HepG2 (cell line): Measurements from ENCODE around the gene HCK. TPM values are rescaled to one million over a fixed set of nuclear protein-coding genes. Genes with fewer than 3 reads are reported as not detected.

ENCODE experiments used
- ARID5B ChIP-seq: IDR thresholded peaks from 2 replicates; pipeline ENCODE4 v1.4.0; 2020; ENCODE audit warnings: mild to moderate bottlenecking, missing genetic modification reagents
- CREM ChIP-seq, 2 experiments: sonication (generic) in 1 of 2; formaldehyde crosslinking in 1 of 2; IDR thresholded peaks; 2 replicates each; pipeline versions ENCODE4 v1.4.0 to v1.6.1; 2016 to 2020; ENCODE audit warnings: antibody characterized with exemption in 1 of 2, mild to moderate bottlenecking in 1 of 2, missing genetic modification reagents in 1 of 2
- GLI4 ChIP-seq: sonication (generic); formaldehyde crosslinking; IDR thresholded peaks from 2 replicates; pipeline ENCODE4 v1.5.1; 2020; ENCODE audit warnings: missing genetic modification reagents, mild to moderate bottlenecking, moderate library complexity, borderline replicate concordance
- GRHL1 ChIP-seq: sonication (generic); formaldehyde crosslinking; conservative IDR thresholded peaks from 2 replicates; pipeline ENCODE4 v1.8.0; 2022; ENCODE audit warnings: missing genetic modification reagents
- HHEX ChIP-seq: IDR thresholded peaks from 2 replicates; pipeline ENCODE4 v1.6.1; 2016; ENCODE audit warnings: control low read depth
- HMG20A ChIP-seq: IDR thresholded peaks from 2 replicates; pipeline ENCODE4 v1.6.1; 2016; ENCODE audit warnings: borderline replicate concordance
- HOXA7 ChIP-seq: sonication (generic); formaldehyde crosslinking; IDR thresholded peaks from 2 replicates; pipeline ENCODE4 v1.8.1; 2022; ENCODE audit warnings: mild to moderate bottlenecking, missing genetic modification reagents, moderate library complexity
- MBD4 ChIP-seq: IDR thresholded peaks from 2 replicates; pipeline ENCODE4 v1.6.1; 2012; ENCODE audit warnings: low read length, inconsistent platforms, borderline replicate concordance
- PCBP1 ChIP-seq: fragments of 200-400 bp; formaldehyde crosslinking; IDR thresholded peaks from 2 replicates; pipeline ENCODE4 v1.6.1; 2017; ENCODE audit warnings: mild to moderate bottlenecking, low read depth, low read length, borderline replicate concordance
- PHF20 ChIP-seq: sonication (generic); formaldehyde crosslinking; IDR thresholded peaks from 2 replicates; pipeline ENCODE4 v1.5.0; 2020; ENCODE audit warnings: mild to moderate bottlenecking, missing genetic modification reagents
- REPIN1 ChIP-seq: sonication (generic); formaldehyde crosslinking; IDR thresholded peaks from 2 replicates; pipeline ENCODE4 v1.8.0; 2022; ENCODE audit warnings: missing genetic modification reagents, low read depth, mild to moderate bottlenecking, borderline replicate concordance
- SKI ChIP-seq: fragments of 450-650 bp; IDR thresholded peaks from one replicate; pipeline ENCODE4 v1.6.1; 2018; ENCODE audit warnings: mild to moderate bottlenecking; ENCODE audit not compliant: partially characterized antibody
- SP140L ChIP-seq: sonication (generic); formaldehyde crosslinking; IDR thresholded peaks from 2 replicates; pipeline ENCODE4 v1.4.0; 2020; ENCODE audit warnings: missing genetic modification reagents, borderline replicate concordance
- TARDBP ChIP-seq: sonication (generic); formaldehyde crosslinking; IDR thresholded peaks from 2 replicates; pipeline ENCODE4 v1.8.0; 2022; ENCODE audit warnings: mild to moderate bottlenecking, missing genetic modification reagents
- TOPORS ChIP-seq: sonication (generic); formaldehyde crosslinking; IDR thresholded peaks from 2 replicates; pipeline ENCODE4 v1.8.0; 2023; ENCODE audit warnings: mild to moderate bottlenecking, missing genetic modification reagents
- ZBTB42 ChIP-seq: sonication (generic); formaldehyde crosslinking; IDR thresholded peaks from 2 replicates; pipeline ENCODE4 v1.5.0; 2020; ENCODE audit warnings: mild to moderate bottlenecking, missing genetic modification reagents
- ZKSCAN8 ChIP-seq: IDR thresholded peaks from 2 replicates; pipeline ENCODE4 v1.6.1; 2016; ENCODE audit warnings: borderline replicate concordance, missing genetic modification reagents, missing compliant biosample characterization
- ZMYM3 ChIP-seq: sonication (generic); formaldehyde crosslinking; IDR thresholded peaks from 2 replicates; pipeline ENCODE4 v1.5.1; 2020; ENCODE audit warnings: mild to moderate bottlenecking, missing genetic modification reagents
- ZNF282 ChIP-seq: fragments of 450-650 bp; IDR thresholded peaks from 2 replicates; pipeline ENCODE4 v1.6.1; 2018; ENCODE audit not compliant: partially characterized antibody
- ZNF382 ChIP-seq: sonication (generic); formaldehyde crosslinking; IDR thresholded peaks from 2 replicates; pipeline ENCODE4 v1.5.0; 2020; ENCODE audit warnings: missing genetic modification reagents, mild to moderate bottlenecking, borderline replicate concordance
- ZNF484 ChIP-seq: sonication (generic); formaldehyde crosslinking; IDR thresholded peaks from 2 replicates; pipeline ENCODE4 v1.5.1; 2020; ENCODE audit warnings: mild to moderate bottlenecking, low read depth, missing genetic modification reagents, borderline replicate concordance
- ZNF576 ChIP-seq: sonication (generic); formaldehyde crosslinking; IDR thresholded peaks from 2 replicates; pipeline ENCODE4 v1.4.0; 2020; ENCODE audit warnings: mild to moderate bottlenecking, missing genetic modification reagents
- ZNF607 ChIP-seq: sonication (generic); formaldehyde crosslinking; IDR thresholded peaks from 2 replicates; pipeline ENCODE4 v1.5.1; 2020; ENCODE audit warnings: missing genetic modification reagents, mild to moderate bottlenecking, borderline replicate concordance
- ZNF747 ChIP-seq: sonication (generic); formaldehyde crosslinking; IDR thresholded peaks from 2 replicates; pipeline ENCODE4 v1.8.1; 2023; ENCODE audit warnings: missing genetic modification reagents, mild to moderate bottlenecking, borderline replicate concordance
- ZNF768 ChIP-seq: sonication (generic); formaldehyde crosslinking; IDR thresholded peaks from 2 replicates; pipeline ENCODE4 v1.4.0; 2020; ENCODE audit warnings: missing genetic modification reagents
- ZSCAN12 ChIP-seq: sonication (generic); formaldehyde crosslinking; IDR thresholded peaks from 2 replicates; pipeline ENCODE4 v1.9.0; 2021; ENCODE audit warnings: mild to moderate bottlenecking, missing genetic modification reagents
- polyA plus RNA-seq, 8 experiments: library from polyadenylated mRNA; depleted of rRNA in 3 of 8; stranded (reverse) in 7 of 8; unstranded in 1 of 8; fragments of >200 nt; fragmentation: Illumina TruSeq in 4 of 8; extraction: Trizol in 4 of 8; gene quantifications; 2 replicates each; pipeline versions ENCODE4 v1.2.1 to v1.2.3, GENCODE V29; 2011 to 2016; ENCODE audit warnings: low read depth in 4 of 8, missing spikeins in 1 of 8, mixed read lengths in 1 of 8; ENCODE audit not compliant: insufficient read depth in 1 of 8
- total RNA-seq, 5 experiments: library from RNA; depleted of rRNA; stranded (reverse); fragments of >200 nt; fragmentation: Illumina TruSeq; extraction: Trizol; gene quantifications; 2 replicates each; pipeline ENCODE4 v1.2.3, GENCODE V29; 2016; ENCODE audit warnings: low read depth in 1 of 5

The HCK gene
- total and polyA plus RNA-seq, 2 of the 13 experiments (the other 11 are each of a cell fraction or from before 2014, with no cell fraction given) = 0.04 TPM; not detected in 1

GRCh38 chr20:32028647-32029372, 23.2 kb upstream of the HCK start (continued):
- TF ChIP-seq ZNF282 (no peak), ZMYM3 (CRISPR knock-in tag) (peak; percentile 94), ARID5B (CRISPR knock-in tag) (peak; percentile 66), PHF20 (CRISPR knock-in tag) (peak; percentile 44), ZNF607 (no peak), ZKSCAN8 (CRISPR knock-in tag) (peak; percentile 98), TARDBP (CRISPR knock-in tag) (peak; percentile 78; the same call in 1 of the 2 replicates), CREM (IDR thresholded peaks at IDR 0.05) (no peak), CREM (CRISPR knock-in tag; IDR thresholded peaks at IDR 0.05) (no peak), HHEX (CRISPR knock-in tag) (no peak), GLI4 (CRISPR knock-in tag) (no peak), ZNF382 (CRISPR knock-in tag) (no peak), ZNF484 (CRISPR knock-in tag) (no peak), SP140L (CRISPR knock-in tag) (no peak), SKI (no peak), ZBTB42 (CRISPR knock-in tag) (peak; percentile 88; the same call in 1 of the 2 replicates), MBD4 (no peak), ZNF747 (CRISPR knock-in tag) (0 out of 2 replicates have a peak, but pooled peaks have one; percentile 53), GRHL1 (no peak), PCBP1 (no peak), HOXA7 (no peak), ZNF768 (CRISPR knock-in tag) (peak; percentile 16; the same call in 1 of the 2 replicates), TOPORS (no peak), ZSCAN12 (CRISPR knock-in tag) (no peak), HMG20A (CRISPR knock-in tag) (no peak), ZNF576 (CRISPR knock-in tag) (no peak), REPIN1 (CRISPR knock-in tag) (peak; percentile 52; the same call in 1 of the 2 replicates)
